HepG2 (cell line): ENCODE data around the gene RARS2. TPM values are rescaled to one million over a fixed set of nuclear protein-coding genes. Genes with fewer than 3 reads are reported as not detected.
A peak's percentile ranks its signal among the peaks of the same experiment; 100 is the strongest.

ENCODE experiments used
- ATF7 ChIP-seq, 2 experiments: fragments of 450-650 bp in 1 of 2; sonication (generic) in 1 of 2; formaldehyde crosslinking in 1 of 2; IDR thresholded peaks; 2 replicates each; pipeline versions ENCODE4 v1.4.0 to v1.6.1; 2016 to 2020; ENCODE audit warnings: antibody characterized with exemption in 1 of 2, mild to moderate bottlenecking in 1 of 2, missing genetic modification reagents in 1 of 2
- GLI4 ChIP-seq: sonication (generic); formaldehyde crosslinking; IDR thresholded peaks from 2 replicates; pipeline ENCODE4 v1.5.1; 2020; ENCODE audit warnings: missing genetic modification reagents, mild to moderate bottlenecking, moderate library complexity, borderline replicate concordance
- KAT8 ChIP-seq: IDR thresholded peaks from 2 replicates; pipeline ENCODE4 v1.6.1; 2016; ENCODE audit warnings: missing genetic modification reagents, missing compliant biosample characterization
- MYC ChIP-seq: sonication (generic); formaldehyde crosslinking; IDR thresholded peaks from 2 replicates; pipeline ENCODE4 v1.9.0; 2021; ENCODE audit warnings: missing genetic modification reagents, borderline replicate concordance
- MZF1 ChIP-seq: sonication (generic); formaldehyde crosslinking; IDR thresholded peaks from 2 replicates; pipeline ENCODE4 v1.8.1; 2023; ENCODE audit warnings: mild to moderate bottlenecking, missing genetic modification reagents, borderline replicate concordance
- PHF5A ChIP-seq: IDR thresholded peaks from one replicate; pipeline ENCODE4 v1.6.1; 2018; ENCODE audit warnings: low read depth, missing genetic modification reagents; ENCODE audit not compliant: unreplicated experiment
- RAD21 ChIP-seq: fragments of 450-650 bp; formaldehyde crosslinking; IDR thresholded peaks from 2 replicates; pipeline ENCODE4 v1.5.0; 2020; ENCODE audit warnings: mild to moderate bottlenecking
- SRY ChIP-seq: sonication (generic); formaldehyde crosslinking; IDR thresholded peaks from 2 replicates; pipeline ENCODE4 v1.8.0; 2022; ENCODE audit warnings: mild to moderate bottlenecking, missing genetic modification reagents
- ZFP37 ChIP-seq: sonication (generic); formaldehyde crosslinking; IDR thresholded peaks from 2 replicates; pipeline ENCODE4 v1.4.0; 2020; ENCODE audit warnings: missing genetic modification reagents, borderline replicate concordance
- ZMAT3 ChIP-seq: sonication (generic); formaldehyde crosslinking; conservative IDR thresholded peaks from 2 replicates; pipeline ENCODE4 v1.7.0; 2021; ENCODE audit warnings: missing genetic modification reagents
- ZNF333 ChIP-seq: sonication (generic); formaldehyde crosslinking; IDR thresholded peaks from 2 replicates; pipeline ENCODE4 v1.4.0; 2020; ENCODE audit warnings: mild to moderate bottlenecking, missing genetic modification reagents, borderline replicate concordance
- ZNF614 ChIP-seq: IDR thresholded peaks from 2 replicates; pipeline ENCODE4 v1.6.1; 2018; ENCODE audit warnings: missing biosample characterization, missing genetic modification reagents, inconsistent platforms, borderline replicate concordance
- ZNF879 ChIP-seq: sonication (generic); formaldehyde crosslinking; IDR thresholded peaks from 2 replicates; pipeline ENCODE4 v1.8.1; 2023; ENCODE audit warnings: missing genetic modification reagents
- ZZZ3 ChIP-seq: sonication (generic); formaldehyde crosslinking; IDR thresholded peaks from 2 replicates; pipeline ENCODE4 v1.4.0; 2020; ENCODE audit warnings: missing genetic modification reagents, mild to moderate bottlenecking, borderline replicate concordance
- polyA plus RNA-seq, 8 experiments: library from polyadenylated mRNA; depleted of rRNA in 3 of 8; stranded (reverse) in 7 of 8; unstranded in 1 of 8; fragments of >200 nt; fragmentation: Illumina TruSeq in 4 of 8; extraction: Trizol in 4 of 8; gene quantifications; 2 replicates each; pipeline versions ENCODE4 v1.2.1 to v1.2.3, GENCODE V29; 2011 to 2016; ENCODE audit warnings: low read depth in 4 of 8, missing spikeins in 1 of 8, mixed read lengths in 1 of 8; ENCODE audit not compliant: insufficient read depth in 1 of 8
- total RNA-seq, 5 experiments: library from RNA; depleted of rRNA; stranded (reverse); fragments of >200 nt; fragmentation: Illumina TruSeq; extraction: Trizol; gene quantifications; 2 replicates each; pipeline ENCODE4 v1.2.3, GENCODE V29; 2016; ENCODE audit warnings: low read depth in 1 of 5
- TF ChIP-seq, protein P1 (sequence below): sonication (generic); formaldehyde crosslinking; conservative IDR thresholded peaks from 2 replicates; pipeline ENCODE4 v1.4.0; 2020; ENCODE audit warnings: missing genetic modification reagents
- TF ChIP-seq, protein P2 (sequence below): sonication (generic); formaldehyde crosslinking; IDR thresholded peaks from 2 replicates; pipeline ENCODE4 v1.8.1; 2023; ENCODE audit warnings: mild to moderate bottlenecking, missing genetic modification reagents
- TF ChIP-seq, protein P3 (sequence below): sonication (generic); formaldehyde crosslinking; IDR thresholded peaks from 2 replicates; pipeline ENCODE4 v1.5.1; 2020; ENCODE audit warnings: mild to moderate bottlenecking, missing genetic modification reagents, borderline replicate concordance
- TF ChIP-seq, protein P4 (sequence below): IDR thresholded peaks from 2 replicates; pipeline ENCODE4 v1.6.1; 2016; ENCODE audit warnings: low read depth, control low read depth
- TF ChIP-seq, protein P5 (sequence below): sonication (generic); formaldehyde crosslinking; IDR thresholded peaks from 2 replicates; pipeline ENCODE4 v1.8.0; 2022; ENCODE audit warnings: mild to moderate bottlenecking, missing genetic modification reagents, moderate library complexity

Gene RARS2
- total and polyA plus RNA-seq, 2 of the 13 experiments (the other 11 are each of a cell fraction or from before 2014, with no cell fraction given): 23.4 to 80.1 TPM

DNA sequence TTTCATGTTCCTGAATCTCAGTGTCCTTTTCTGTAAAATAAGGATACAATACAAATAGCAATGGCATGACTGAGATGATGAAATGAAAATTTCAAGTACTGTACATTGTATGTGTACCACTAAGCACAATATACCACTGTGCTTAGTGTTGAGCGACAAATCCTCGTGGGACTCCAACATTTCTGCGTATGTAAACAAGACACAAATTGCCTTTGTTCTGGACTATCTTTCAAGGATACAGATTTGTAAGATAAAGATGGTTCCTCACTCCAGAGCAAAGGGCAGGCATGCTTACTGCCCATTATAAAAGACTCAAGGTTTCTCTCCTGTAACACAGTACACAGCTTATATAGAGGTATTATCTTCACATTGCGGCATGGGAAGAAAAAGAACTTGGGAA is 6.0 kb downstream of the RARS2 start (continued):
- TF ChIP-seq, protein P1, sequence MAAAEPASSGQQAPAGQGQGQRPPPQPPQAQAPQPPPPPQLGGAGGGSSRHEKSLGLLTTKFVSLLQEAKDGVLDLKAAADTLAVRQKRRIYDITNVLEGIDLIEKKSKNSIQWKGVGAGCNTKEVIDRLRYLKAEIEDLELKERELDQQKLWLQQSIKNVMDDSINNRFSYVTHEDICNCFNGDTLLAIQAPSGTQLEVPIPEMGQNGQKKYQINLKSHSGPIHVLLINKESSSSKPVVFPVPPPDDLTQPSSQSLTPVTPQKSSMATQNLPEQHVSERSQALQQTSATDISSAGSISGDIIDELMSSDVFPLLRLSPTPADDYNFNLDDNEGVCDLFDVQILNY (CRISPR knock-in tag): no peak
- TF ChIP-seq ZNF614 (CRISPR knock-in tag) (no peak), ZZZ3 (CRISPR knock-in tag) (no peak), ZNF879 (CRISPR knock-in tag) (no peak), ATF7 (IDR thresholded peaks at IDR 0.05) (no peak), ATF7 (CRISPR knock-in tag; IDR thresholded peaks at IDR 0.05) (no peak), PHF5A (CRISPR knock-in tag) (no peak), ZFP37 (CRISPR knock-in tag) (no peak), SRY (CRISPR knock-in tag) (no peak), MZF1 (CRISPR knock-in tag) (no peak), MYC (CRISPR knock-in tag) (no peak), RAD21 (CRISPR knock-in tag) (no peak), ZNF333 (no peak), KAT8 (peak; percentile 70), ZMAT3 (CRISPR knock-in tag) (no peak), GLI4 (CRISPR knock-in tag) (no peak)
- TF ChIP-seq, protein P2, sequence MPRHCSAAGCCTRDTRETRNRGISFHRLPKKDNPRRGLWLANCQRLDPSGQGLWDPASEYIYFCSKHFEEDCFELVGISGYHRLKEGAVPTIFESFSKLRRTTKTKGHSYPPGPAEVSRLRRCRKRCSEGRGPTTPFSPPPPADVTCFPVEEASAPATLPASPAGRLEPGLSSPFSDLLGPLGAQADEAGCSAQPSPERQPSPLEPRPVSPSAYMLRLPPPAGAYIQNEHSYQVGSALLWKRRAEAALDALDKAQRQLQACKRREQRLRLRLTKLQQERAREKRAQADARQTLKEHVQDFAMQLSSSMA: no peak
- TF ChIP-seq, protein P3, sequence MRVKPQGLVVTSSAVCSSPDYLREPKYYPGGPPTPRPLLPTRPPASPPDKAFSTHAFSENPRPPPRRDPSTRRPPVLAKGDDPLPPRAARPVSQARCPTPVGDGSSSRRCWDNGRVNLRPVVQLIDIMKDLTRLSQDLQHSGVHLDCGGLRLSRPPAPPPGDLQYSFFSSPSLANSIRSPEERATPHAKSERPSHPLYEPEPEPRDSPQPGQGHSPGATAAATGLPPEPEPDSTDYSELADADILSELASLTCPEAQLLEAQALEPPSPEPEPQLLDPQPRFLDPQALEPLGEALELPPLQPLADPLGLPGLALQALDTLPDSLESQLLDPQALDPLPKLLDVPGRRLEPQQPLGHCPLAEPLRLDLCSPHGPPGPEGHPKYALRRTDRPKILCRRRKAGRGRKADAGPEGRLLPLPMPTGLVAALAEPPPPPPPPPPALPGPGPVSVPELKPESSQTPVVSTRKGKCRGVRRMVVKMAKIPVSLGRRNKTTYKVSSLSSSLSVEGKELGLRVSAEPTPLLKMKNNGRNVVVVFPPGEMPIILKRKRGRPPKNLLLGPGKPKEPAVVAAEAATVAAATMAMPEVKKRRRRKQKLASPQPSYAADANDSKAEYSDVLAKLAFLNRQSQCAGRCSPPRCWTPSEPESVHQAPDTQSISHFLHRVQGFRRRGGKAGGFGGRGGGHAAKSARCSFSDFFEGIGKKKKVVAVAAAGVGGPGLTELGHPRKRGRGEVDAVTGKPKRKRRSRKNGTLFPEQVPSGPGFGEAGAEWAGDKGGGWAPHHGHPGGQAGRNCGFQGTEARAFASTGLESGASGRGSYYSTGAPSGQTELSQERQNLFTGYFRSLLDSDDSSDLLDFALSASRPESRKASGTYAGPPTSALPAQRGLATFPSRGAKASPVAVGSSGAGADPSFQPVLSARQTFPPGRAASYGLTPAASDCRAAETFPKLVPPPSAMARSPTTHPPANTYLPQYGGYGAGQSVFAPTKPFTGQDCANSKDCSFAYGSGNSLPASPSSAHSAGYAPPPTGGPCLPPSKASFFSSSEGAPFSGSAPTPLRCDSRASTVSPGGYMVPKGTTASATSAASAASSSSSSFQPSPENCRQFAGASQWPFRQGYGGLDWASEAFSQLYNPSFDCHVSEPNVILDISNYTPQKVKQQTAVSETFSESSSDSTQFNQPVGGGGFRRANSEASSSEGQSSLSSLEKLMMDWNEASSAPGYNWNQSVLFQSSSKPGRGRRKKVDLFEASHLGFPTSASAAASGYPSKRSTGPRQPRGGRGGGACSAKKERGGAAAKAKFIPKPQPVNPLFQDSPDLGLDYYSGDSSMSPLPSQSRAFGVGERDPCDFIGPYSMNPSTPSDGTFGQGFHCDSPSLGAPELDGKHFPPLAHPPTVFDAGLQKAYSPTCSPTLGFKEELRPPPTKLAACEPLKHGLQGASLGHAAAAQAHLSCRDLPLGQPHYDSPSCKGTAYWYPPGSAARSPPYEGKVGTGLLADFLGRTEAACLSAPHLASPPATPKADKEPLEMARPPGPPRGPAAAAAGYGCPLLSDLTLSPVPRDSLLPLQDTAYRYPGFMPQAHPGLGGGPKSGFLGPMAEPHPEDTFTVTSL (CRISPR knock-in tag): no peak
- TF ChIP-seq, protein P4, sequence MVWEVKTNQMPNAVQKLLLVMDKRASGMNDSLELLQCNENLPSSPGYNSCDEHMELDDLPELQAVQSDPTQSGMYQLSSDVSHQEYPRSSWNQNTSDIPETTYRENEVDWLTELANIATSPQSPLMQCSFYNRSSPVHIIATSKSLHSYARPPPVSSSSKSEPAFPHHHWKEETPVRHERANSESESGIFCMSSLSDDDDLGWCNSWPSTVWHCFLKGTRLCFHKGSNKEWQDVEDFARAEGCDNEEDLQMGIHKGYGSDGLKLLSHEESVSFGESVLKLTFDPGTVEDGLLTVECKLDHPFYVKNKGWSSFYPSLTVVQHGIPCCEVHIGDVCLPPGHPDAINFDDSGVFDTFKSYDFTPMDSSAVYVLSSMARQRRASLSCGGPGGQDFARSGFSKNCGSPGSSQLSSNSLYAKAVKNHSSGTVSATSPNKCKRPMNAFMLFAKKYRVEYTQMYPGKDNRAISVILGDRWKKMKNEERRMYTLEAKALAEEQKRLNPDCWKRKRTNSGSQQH (CRISPR knock-in tag): no peak
- TF ChIP-seq, protein P5, sequence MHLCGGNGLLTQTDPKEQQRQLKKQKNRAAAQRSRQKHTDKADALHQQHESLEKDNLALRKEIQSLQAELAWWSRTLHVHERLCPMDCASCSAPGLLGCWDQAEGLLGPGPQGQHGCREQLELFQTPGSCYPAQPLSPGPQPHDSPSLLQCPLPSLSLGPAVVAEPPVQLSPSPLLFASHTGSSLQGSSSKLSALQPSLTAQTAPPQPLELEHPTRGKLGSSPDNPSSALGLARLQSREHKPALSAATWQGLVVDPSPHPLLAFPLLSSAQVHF (CRISPR knock-in tag): no peak
